NCI-H446 (cell line): ENCODE results near the gene CRCP.
"Not testable (repeated sequence)": the region's sequence is repeated elsewhere in the genome, so short reads cannot be mapped to it uniquely, and the experiment has no call there.

ENCODE experiments used
- DNase-seq, 2 experiments: peaks; one replicate each; lab custom pipeline; 2025; lab: John Stamatoyannopoulos, UW

CRCP gene

GRCh38 chr7:66114743-66115649 is at the start of gene CRCP:
Gene CRCP (plus strand): TSS chr7:66114847. CDS start chr7:66114963, 116 bp downstream.
- DNase-seq = peak; percentile 26 to 75

- no peak for DNase-seq
Observed at GRCh38 chr7:66069732-66070131, 44.9 kb upstream of the CRCP start.

GRCh38 chr7:66070222-66070621 is 44.4 kb upstream of the CRCP start:
- no peak for DNase-seq

GRCh38 chr7:66072208-66072607 is 42.4 kb upstream of the CRCP start:
- DNase-seq = not testable (repeated sequence)

- peak; percentile 67 to 91 for DNase-seq
Observed at GRCh38 chr7:66075590-66076461, 38.8 kb upstream of the CRCP start, which contains the start of gene ASL. Gene ASL (plus strand): TSS chr7:66075819. CDS start chr7:66076082, 263 bp downstream.

GRCh38 chr7:66076462-66077329 is 38.0 kb upstream of the CRCP start:
- no peak for DNase-seq

- DNase-seq = no peak
Observed at GRCh38 chr7:66078067-66078466, 36.6 kb upstream of the CRCP start.

- DNase-seq = no peak
Observed at GRCh38 chr7:66082083-66082482, 32.6 kb upstream of the CRCP start.

- no peak for DNase-seq
Observed at GRCh38 chr7:66082886-66083415, 31.7 kb upstream of the CRCP start.

- no peak for DNase-seq
Observed at GRCh38 chr7:66083677-66084076, 31.0 kb upstream of the CRCP start.

GRCh38 chr7:66088861-66089838 is 25.5 kb upstream of the CRCP start:
- no peak for DNase-seq

GRCh38 chr7:66092654-66093053 is 22.0 kb upstream of the CRCP start:
- DNase-seq = no peak

- DNase-seq = no peak
Observed at GRCh38 chr7:66095010-66095409, 19.6 kb upstream of the CRCP start.

- DNase-seq = no peak
Observed at GRCh38 chr7:66099232-66099550, 15.5 kb upstream of the CRCP start.

- DNase-seq = no peak
Observed at GRCh38 chr7:66099551-66100407, 14.9 kb upstream of the CRCP start.

- no peak for DNase-seq
Observed at GRCh38 chr7:66100408-66101050, 14.1 kb upstream of the CRCP start.

- not testable (repeated sequence) for DNase-seq
Observed at GRCh38 chr7:66102168-66102567, 12.5 kb upstream of the CRCP start.

- not testable (repeated sequence) for DNase-seq
Observed at GRCh38 chr7:66103994-66104393, 10.7 kb upstream of the CRCP start.

GRCh38 chr7:66105263-66105748 is 9.3 kb upstream of the CRCP start:
- DNase-seq = no peak
